Measurements from ENCODE around the gene WNT9A. TPM values are rescaled to one million over a fixed set of nuclear protein-coding genes. Genes with fewer than 3 reads are reported as not detected.
A peak's percentile ranks its signal among the peaks of the same experiment; 100 is the strongest.

Gene WNT9A
- total RNA-seq = not detected
- 0.05 TPM for total RNA-seq (2013)

GRCh38 chr1:227947676-227948492 is at the start of gene WNT9A:
TSS of gene WNT9A (minus strand) at chr1:227947932. CDS start at chr1:227947887, 45 bp downstream.
- Histone ChIP-seq H3K27me3 (ENCODE audit: control insufficient read depth, insufficient read depth, low read length) (peaks cover 26% of the 10 kb centered on the region), H3K4me1 (ENCODE audit: control insufficient read depth, insufficient read depth, low read length) (peaks cover 16% of the 10 kb centered on the region), H3K9me3 (ENCODE audit: control insufficient read depth, insufficient read depth, low read length) (no peaks in the 10 kb centered on the region), H3K36me3 (ENCODE audit: control insufficient read depth, insufficient read depth, low read length) (no peaks in the 10 kb centered on the region), H3K27ac (ENCODE audit: low read length) (no peak within 1 kb of the TSS), H3K4me3 (ENCODE audit: low read length) (no peak within 1 kb of the TSS)
- DNase-seq (peak in 1 of 2 donors; percentile 38), ATAC-seq (peak in 2 of 3 donors; percentile 49 to 62)
- intact Hi-C loops (cut with micrococcal nuclease) = loop anchor here (2.0 kb wide), 1 partner anchor 185 kb away; no protein-coding TSS in a partner anchor
- Mint-ChIP-seq H3K27ac (no peak within 1 kb of the TSS), H3K27me3 (ENCODE audit: low read depth in 2 of 2) (peaks cover 16 to 39% of the 10 kb centered on the region in 2 donors), H3K9me3 (no peaks in the 10 kb centered on the region), H3K36me3 (no peaks in the 10 kb centered on the region), H3K4me3 (peak within 1 kb of the TSS; percentile 80), H3K4me1 (peaks cover 8 to 16% of the 10 kb centered on the region in 2 donors)
- under 1% methylated on average over 120 of the region's 120 CpGs for WGBS (ENCODE audit: insufficient coverage)
- no peak for TF ChIP-seq CTCF (IDR thresholded peaks at IDR 0.05)

GRCh38 chr1:227996187-227996950 is 48.6 kb upstream of the WNT9A start:
- no peak overlapping the region for H3K4me3 Mint-ChIP-seq
- Histone ChIP-seq H3K4me1 (ENCODE audit: control insufficient read depth, insufficient read depth, low read length) (no peaks in the 10 kb centered on the region), H3K27ac (ENCODE audit: low read length) (no peak overlapping the region), H3K27me3 (ENCODE audit: control insufficient read depth, insufficient read depth, low read length) (no peaks in the 10 kb centered on the region), H3K4me3 (ENCODE audit: low read length) (no peak overlapping the region), H3K36me3 (ENCODE audit: control insufficient read depth, insufficient read depth, low read length) (no peaks in the 10 kb centered on the region), H3K9me3 (ENCODE audit: control insufficient read depth, insufficient read depth, low read length) (peaks cover 9% of the 10 kb centered on the region)
- intact Hi-C loops (cut with micrococcal nuclease) = no loop called here
- WGBS (ENCODE audit: insufficient coverage) = no CpG with 5 or more reads among the region's 1 CpG
- H3K4me1 Mint-ChIP-seq = no peaks in the 10 kb centered on the region
- ATAC-seq (no peak), DNase-seq (no peak)
- peaks cover 16 to 30% of the 10 kb centered on the region in 2 donors for H3K27me3 Mint-ChIP-seq (ENCODE audit: low read depth in 2 of 2)
- H3K27ac Mint-ChIP-seq = no peak overlapping the region
- H3K9me3 Mint-ChIP-seq = peaks cover 0 to 8% of the 10 kb centered on the region in 2 donors
- TF ChIP-seq CTCF (IDR thresholded peaks at IDR 0.05) = no peak
- H3K36me3 Mint-ChIP-seq = no peaks in the 10 kb centered on the region

GRCh38 chr1:227994632-227995300 is 47.0 kb upstream of the WNT9A start:
- Histone ChIP-seq H3K9me3 (ENCODE audit: control insufficient read depth, insufficient read depth, low read length) (peaks cover 9% of the 10 kb centered on the region), H3K27me3 (ENCODE audit: control insufficient read depth, insufficient read depth, low read length) (no peaks in the 10 kb centered on the region), H3K4me3 (ENCODE audit: low read length) (no peak overlapping the region), H3K27ac (ENCODE audit: low read length) (no peak overlapping the region), H3K36me3 (ENCODE audit: control insufficient read depth, insufficient read depth, low read length) (no peaks in the 10 kb centered on the region), H3K4me1 (ENCODE audit: control insufficient read depth, insufficient read depth, low read length) (no peaks in the 10 kb centered on the region)
- no peak for ATAC-seq
- Mint-ChIP-seq H3K36me3 (no peaks in the 10 kb centered on the region), H3K4me1 (no peaks in the 10 kb centered on the region), H3K27me3 (ENCODE audit: low read depth in 2 of 2) (peaks cover 15 to 38% of the 10 kb centered on the region in 2 donors), H3K27ac (no peak overlapping the region), H3K9me3 (peaks cover 0 to 8% of the 10 kb centered on the region in 2 donors), H3K4me3 (no peak overlapping the region)
- no peak for DNase-seq
- WGBS (ENCODE audit: insufficient coverage) = 72% methylated on average over 7 of the region's 7 CpGs
- intact Hi-C loops (cut with micrococcal nuclease) = no loop called here
- no peak for TF ChIP-seq CTCF (IDR thresholded peaks at IDR 0.05)

All from natural killer cell (primary cell).